HCT116 (cell line): Measurements from ENCODE around the gene ADARB2. TPM values are rescaled to one million over a fixed set of nuclear protein-coding genes. Genes with fewer than 3 reads are reported as not detected.

Experiments used
- ATAC-seq: fragments of 200-7000 bp; cut with Tn5 transposase; 2 replicates; pipeline ENCODE4 v1.9.1; 2020; ENCODE audit warnings: mild to moderate bottlenecking, moderate library complexity
- BruUV-seq: library from RNA; stranded (reverse); fragments of 400-500 nt; replicated peaks from 2 replicates; lab custom pipeline; 2021; lab: Mats Ljungman, UMichigan
- CTCF ChIA-PET: fragments of 300-600 bp; sonication (Branson Sonifier 250); formaldehyde crosslinking; loops from one replicate; lab custom pipeline; 2021; ENCODE audit warnings: antibody characterized with exemption; lab: Charles Lee
- POLR2A ChIA-PET: fragments of 300-600, 350-600 bp; sonication (Branson Sonifier 250); formaldehyde crosslinking; loops from one replicate; lab custom pipeline; 2021; ENCODE audit warnings: antibody characterized with exemption; lab: Charles Lee
- RAD21 ChIA-PET, 2 experiments: fragments of 300-600 bp; sonication (Branson Sonifier 250); formaldehyde crosslinking; loops; one replicate each; lab custom pipeline; 2023; ENCODE audit warnings: low total read pairs in 2 of 2; ENCODE audit not compliant: uncharacterized antibody in 2 of 2, unreplicated experiment in 2 of 2, low non-redundant PET in 1 of 2; lab: Charles Lee
- DNase-seq: peaks from one replicate; pipeline ENCODE4 v3.0.0-alpha.2; 2010; ENCODE audit warnings: low read depth, low spot score
- H2AFZ ChIP-seq: fragments of 200-600 bp; shearing (Covaris generic), sonication (generic); 2 replicates; pipeline ENCODE4 v1.6.1; 2017; ENCODE audit warnings: low read depth, mixed run types, mixed read lengths, antibody characterized with exemption, low read length; ENCODE audit not compliant: poor library complexity, severe bottlenecking
- H3K27ac ChIP-seq: 2 replicates; pipeline ENCODE4 v1.5.1; 2012; ENCODE audit warnings: low read depth, low read length
- H3K27me3 ChIP-seq: fragments of 200-600 bp; sonication (generic); 2 replicates; pipeline ENCODE4 v1.6.1; 2016; ENCODE audit warnings: mixed run types, low read length, mixed read lengths; ENCODE audit not compliant: insufficient read depth
- H3K36me3 ChIP-seq, 2 experiments: fragments of 200-500 bp in 1 of 2; fragments of 200-600 bp in 1 of 2; sonication (Bioruptor generic) in 1 of 2; sonication (generic) in 1 of 2; 2 replicates each; pipeline versions ENCODE4 v1.5.1 to v1.6.1; 2014 to 2016; ENCODE audit warnings: low read length in 2 of 2, inconsistent platforms in 1 of 2, mixed read lengths in 1 of 2, mixed run types in 1 of 2; ENCODE audit not compliant: insufficient read depth in 2 of 2, control insufficient read depth in 1 of 2
- H3K4me1 ChIP-seq, 2 experiments: fragments of 200-600 bp in 1 of 2; sonication (generic) in 1 of 2; 2 replicates each; pipeline versions ENCODE4 v1.5.1 to v1.6.1; 2012 to 2017; ENCODE audit warnings: low read length in 2 of 2, inconsistent platforms in 1 of 2, mild to moderate bottlenecking in 1 of 2, mixed read lengths in 1 of 2, mixed run types in 1 of 2, moderate library complexity in 1 of 2; ENCODE audit not compliant: insufficient read depth in 2 of 2, control insufficient read depth in 1 of 2
- H3K4me2 ChIP-seq: fragments of 200-600 bp; sonication (generic); 2 replicates; pipeline ENCODE4 v1.6.1; 2017; ENCODE audit warnings: mixed run types, low read length, mixed read lengths
- H3K4me3 ChIP-seq, 2 experiments: fragments of 200-600 bp in 1 of 2; sonication (generic) in 1 of 2; replicated peaks in 1 of 2; 2 replicates each; pipeline ENCODE4 v1.5.1; 2011 to 2016; ENCODE audit warnings: low read length in 2 of 2, control low read depth in 1 of 2, low read depth in 1 of 2, mild to moderate bottlenecking in 1 of 2, mixed read lengths in 1 of 2, mixed run types in 1 of 2
- H3K79me2 ChIP-seq: fragments of 200-600 bp; sonication (generic); 2 replicates; pipeline ENCODE4 v1.6.1; 2017; ENCODE audit warnings: mild to moderate bottlenecking, mixed run types, low read length, moderate library complexity, mixed read lengths; ENCODE audit not compliant: insufficient read depth
- H3K9ac ChIP-seq: fragments of 200-600 bp; sonication (generic); 2 replicates; pipeline ENCODE4 v1.6.1; 2016; ENCODE audit warnings: low read length, mixed read lengths
- H3K9me2 ChIP-seq: fragments of 200-600 bp; sonication (generic), shearing (Covaris generic); 2 replicates; pipeline ENCODE4 v1.6.1; 2017; ENCODE audit warnings: mixed run types, mild to moderate bottlenecking, moderate library complexity; ENCODE audit not compliant: insufficient read depth
- H3K9me3 ChIP-seq, 2 experiments: fragments of 200-500 bp in 1 of 2; fragments of 200-600 bp in 1 of 2; sonication (Bioruptor generic) in 1 of 2; sonication (generic) in 1 of 2; 2 replicates each; pipeline ENCODE4 v1.6.1; 2014 to 2017; ENCODE audit warnings: low read length in 2 of 2, mixed read lengths in 2 of 2, inconsistent platforms in 1 of 2, low read depth in 1 of 2, mild to moderate bottlenecking in 1 of 2, mixed run types in 1 of 2, moderate library complexity in 1 of 2; ENCODE audit not compliant: control insufficient read depth in 1 of 2, insufficient read depth in 1 of 2
- H4K20me1 ChIP-seq: fragments of 200-600 bp; sonication (generic), shearing (Covaris generic); 2 replicates; pipeline ENCODE4 v1.6.1; 2017; ENCODE audit warnings: mixed run types, mild to moderate bottlenecking, moderate library complexity; ENCODE audit not compliant: insufficient read depth
- ATF3 ChIP-seq: IDR thresholded peaks from 2 replicates; pipeline ENCODE4 v1.6.1; 2012
- CTCF ChIP-seq, 3 experiments: fragments of 200-600 bp in 1 of 3; sonication (generic) in 1 of 3; IDR thresholded peaks in 2 of 3; conservative IDR thresholded peaks in 1 of 3; 2 replicates each; pipeline ENCODE4 v1.5.1; 2012 to 2017; ENCODE audit warnings: low read depth in 2 of 3, low read length in 2 of 3, antibody characterized with exemption in 1 of 3, borderline replicate concordance in 1 of 3, control low read depth in 1 of 3, mild to moderate bottlenecking in 1 of 3, mixed read lengths in 1 of 3, mixed run types in 1 of 3, moderate library complexity in 1 of 3; ENCODE audit not compliant: insufficient read depth in 1 of 3
- EGR1 ChIP-seq: IDR thresholded peaks from 2 replicates; pipeline ENCODE4 v1.6.1; 2012; ENCODE audit warnings: low read depth
- ELF1 ChIP-seq: IDR thresholded peaks from 2 replicates; pipeline ENCODE4 v1.6.1; 2012; ENCODE audit warnings: low read depth, borderline replicate concordance
- EZH2phosphoT487 ChIP-seq: fragments of 200-600 bp; IDR thresholded peaks from 2 replicates; pipeline ENCODE4 v1.6.1; 2018; ENCODE audit warnings: antibody characterized with exemption, borderline replicate concordance
- POLR2A ChIP-seq: IDR thresholded peaks from 2 replicates; pipeline ENCODE4 v1.7.0; 2011; ENCODE audit warnings: borderline replicate concordance; ENCODE audit not compliant: insufficient read depth, insufficient read length; ENCODE audit errors: extremely low read depth
- POLR2AphosphoS5 ChIP-seq: IDR thresholded peaks from 2 replicates; pipeline ENCODE4 v1.6.1; 2011; ENCODE audit warnings: mild to moderate bottlenecking, low read depth, low read length, moderate library complexity
- SP1 ChIP-seq: IDR thresholded peaks from 2 replicates; pipeline ENCODE4 v1.6.1; 2012; ENCODE audit warnings: low read depth
- SRF ChIP-seq: IDR thresholded peaks from 2 replicates; pipeline ENCODE4 v1.6.1; 2012; ENCODE audit warnings: low read depth
- ZBTB33 ChIP-seq: IDR thresholded peaks from 2 replicates; pipeline ENCODE4 v1.6.1; 2011; ENCODE audit warnings: mild to moderate bottlenecking, low read length, moderate library complexity; ENCODE audit not compliant: insufficient replicate concordance; ENCODE audit errors: extremely low read depth
- ZNF274 ChIP-seq: fragments of 200-500 bp; sonication (Bioruptor generic); IDR thresholded peaks from 2 replicates; pipeline ENCODE4 v1.6.1; 2014; ENCODE audit warnings: mild to moderate bottlenecking, low read depth, low read length, inconsistent platforms
- intact Hi-C: fragments of 100-400 bp; cut with micrococcal nuclease; formaldehyde crosslinking; loops from 2 replicates; pipeline ENCODE4 v1.10.0; 2022
- total RNA-seq: library from RNA; stranded (reverse); gene quantifications from one replicate; pipeline ENCODE4 v1.2.1, GENCODE V29; 2021; ENCODE audit not compliant: unreplicated experiment

ADARB2 gene
- total RNA-seq, 1 experiment from 2014 or later = not detected

GRCh38 chr10:1377740-1378397, 359.5 kb downstream of the ADARB2 start:
- Histone ChIP-seq H3K27ac (no peak overlapping the region), H3K9me2 (no peaks in the 10 kb centered on the region), H3K79me2 (no peaks in the 10 kb centered on the region), H3K27me3 (peaks cover 54% of the 10 kb centered on the region), H2AFZ (no peak overlapping the region), H3K9ac (no peak overlapping the region), H3K36me3 (no peaks in the 10 kb centered on the region), H4K20me1 (no peaks in the 10 kb centered on the region), H3K9me3 (no peaks in the 10 kb centered on the region), H3K4me1 (no peaks in the 10 kb centered on the region), H3K4me3 (no peak overlapping the region), H3K4me2 (no peak overlapping the region)
- BruUV-seq = no TSS peak
- CTCF ChIA-PET = no interaction called here
- RAD21 ChIA-PET = no interaction called here
- intact Hi-C loops = no loop called here
- no peak for TF ChIP-seq ELF1
- POLR2A ChIA-PET = no interaction called here
- DNase-seq = no peak
- ATAC-seq = no peak

- intact Hi-C loops = no loop called here
- Histone ChIP-seq H3K4me3 (no peak overlapping the region), H3K9ac (no peak overlapping the region), H3K27ac (no peak overlapping the region), H3K36me3 (no peaks in the 10 kb centered on the region), H2AFZ (no peak overlapping the region), H3K4me2 (no peak overlapping the region), H3K9me3 (no peaks in the 10 kb centered on the region), H3K4me1 (no peaks in the 10 kb centered on the region), H3K79me2 (no peaks in the 10 kb centered on the region), H3K27me3 (peaks cover 49% of the 10 kb centered on the region), H3K9me2 (no peaks in the 10 kb centered on the region), H4K20me1 (no peaks in the 10 kb centered on the region)
- DNase-seq (no peak), ATAC-seq (no peak)
- ChIA-PET POLR2A (no interaction called here), RAD21 (no interaction called here), CTCF (no interaction called here)
- BruUV-seq = no TSS peak
- TF ChIP-seq EZH2phosphoT487 = no peak
- TF ChIP-seq ATF3 = no peak
- TF ChIP-seq CTCF (IDR thresholded peaks at IDR 0.05 in 2 of 3, conservative IDR thresholded peaks at IDR 0.05 in 1 of 3; ENCODE audit: borderline replicate concordance in 1 of 3, insufficient read depth in 1 of 3, low read depth in 2 of 3, low read length in 2 of 3) = no peak
- TF ChIP-seq SP1 = no peak
- no peak for TF ChIP-seq POLR2A
- no peak for TF ChIP-seq ZBTB33
- TF ChIP-seq POLR2AphosphoS5 = no peak
- no peak for TF ChIP-seq SRF
- TF ChIP-seq ZNF274 = no peak
- TF ChIP-seq ELF1 = no peak
- TF ChIP-seq EGR1 = no peak
These were observed 360.1 kb downstream of the ADARB2 start for GRCh38 chr10:1377231-1377630.
